Right ventricle myocardium inferior (tissue), 1 donor: ENCODE results near the gene COX7A1. TPM values are rescaled to one million over a fixed set of nuclear protein-coding genes. Genes with fewer than 3 reads are reported as not detected.
"Not testable (repeated sequence)": the region's sequence is repeated elsewhere in the genome, so short reads cannot be mapped to it uniquely, and the experiment has no call there.

Experiments used
- ATAC-seq: fragments of 200-7000 bp; cut with Tn5 transposase; one replicate; pipeline ENCODE4 v1.9.1; 2020; ENCODE audit warnings: mild to moderate bottlenecking, moderate library complexity
- DNase-seq: peaks from one replicate; pipeline ENCODE4 v3.0.0; 2021; ENCODE audit errors: missing footprints
- intact Hi-C: fragments of 100-400 bp; cut with DNase I; formaldehyde crosslinking; loops from one replicate; pipeline ENCODE4 v1.11.0; 2022
- long read RNA-seq: library from polyadenylated mRNA; unstranded; transcript quantifications from one replicate; pipeline ENCODE4 v2.0.0, GENCODE V29; 2021
- total RNA-seq: library from RNA; stranded (reverse); fragmentation: NEBNext Ultra II Directional; extraction: Animal tissue kit (Norgen Biotek cat#: 25700); gene quantifications from one replicate; pipeline ENCODE4 v1.2.1, GENCODE V29; 2021
- donor health status: DM: no; HTN: yes; CAD: no; lungs with severe emphysema.

COX7A1 gene
- total RNA-seq, result 3,337 TPM
- long read RNA-seq, transcript COX7A1-203 (3 exons, 464 nt), result minor isoform, 39 of 1,429 reads
- long read RNA-seq, transcript COX7A1-201 (4 exons, 762 nt), result major isoform, 1,163 of 1,429 reads
- long read RNA-seq, transcript COX7A1-204 (4 exons, 211 nt), result minor isoform, 15 of 1,429 reads
- long read RNA-seq, partial matches to known transcripts, result 201 of 1,429 reads
- long read RNA-seq, other reads (novel, unspliced or antisense), result 11 of 1,429 reads

DNA sequence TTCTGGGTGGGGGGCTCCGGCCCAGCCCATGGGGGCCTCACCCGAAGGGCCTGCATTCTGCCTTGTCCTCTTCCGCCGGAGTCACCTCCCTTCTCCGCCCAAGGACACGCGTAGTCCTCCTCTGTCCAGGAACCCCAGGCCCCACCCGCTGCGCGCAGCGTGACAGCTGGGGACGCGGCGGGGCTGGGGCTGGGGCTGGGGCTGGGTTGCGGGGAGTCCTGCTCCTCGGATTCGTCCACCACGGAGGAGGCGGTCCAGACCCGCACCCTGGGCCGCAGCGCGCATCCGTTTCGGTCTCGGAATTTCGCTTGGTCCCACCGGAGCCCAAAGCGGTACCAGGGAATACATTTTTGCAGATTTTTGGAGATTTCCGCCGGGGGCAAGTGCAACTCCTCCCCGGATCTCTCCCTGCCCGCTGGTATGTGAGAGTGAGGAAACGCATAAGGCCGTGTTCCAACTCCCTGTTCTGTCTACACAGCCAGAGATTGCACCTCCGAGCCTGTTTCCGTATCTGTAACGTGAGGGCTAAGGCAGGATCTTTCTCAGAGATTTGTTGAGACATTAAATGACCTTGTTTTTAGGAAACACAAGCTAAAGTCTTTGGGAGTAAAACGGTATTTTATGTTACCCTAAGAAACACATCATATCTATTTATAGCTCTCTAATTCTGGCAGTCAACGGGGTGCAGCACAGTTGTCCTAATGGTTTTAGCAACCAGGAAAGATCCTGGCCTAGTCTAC lies at the start of gene COX7A1:
Gene COX7A1 (minus strand): TSS at position 96 of the 740 bp plus-strand sequence. CDS start 40 bp downstream, at position 56.
- DNase-seq (peak; percentile 87), ATAC-seq (peak; percentile 91)
- intact Hi-C loops, result loop anchor here (1.0 kb wide), 3 partner anchors 12 to 24 kb away; partner anchors contain the start of gene CAPNS1

DNA sequence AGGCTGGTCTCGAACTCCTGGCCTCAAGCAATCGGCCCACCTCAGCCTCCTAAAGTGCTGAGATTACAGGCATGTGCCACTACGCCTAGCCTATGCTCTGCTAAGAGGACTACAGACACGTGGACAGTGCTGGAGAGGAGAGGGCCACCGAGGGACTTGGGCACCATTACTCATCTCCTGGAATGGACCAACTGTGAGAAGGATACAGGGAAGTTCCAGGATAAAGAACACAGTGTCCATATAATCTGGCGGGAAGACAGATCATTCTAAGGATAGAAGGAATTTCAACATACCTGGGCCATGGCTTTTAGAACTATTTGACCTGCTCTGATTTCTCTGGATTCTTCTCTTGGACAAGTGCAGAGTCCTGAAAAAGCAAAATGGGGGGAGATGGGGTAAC lies 49.4 kb upstream of the COX7A1 start:
- no peak for DNase-seq
- intact Hi-C loops, result no loop called here
- no peak for ATAC-seq

DNA sequence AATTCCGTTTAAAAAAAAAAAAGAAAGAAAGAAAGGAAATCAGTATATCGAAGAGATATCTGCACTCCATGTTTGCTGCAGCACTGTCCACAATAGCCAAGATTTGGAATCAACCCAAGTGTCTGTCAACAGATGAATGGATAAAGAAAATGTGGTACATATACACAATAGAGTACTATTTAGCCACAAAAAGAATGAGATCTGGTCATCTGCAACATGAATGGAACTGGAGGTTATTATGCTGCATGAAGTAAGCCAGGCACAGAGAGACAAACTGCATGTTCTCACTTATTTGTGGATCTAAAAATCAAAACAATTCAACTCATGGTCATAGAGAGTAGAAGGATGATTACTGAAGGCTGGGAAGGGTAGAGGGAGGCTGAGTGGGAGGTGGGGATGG lies 45.9 kb upstream of the COX7A1 start:
- DNase-seq (no peak), ATAC-seq (no peak)
- intact Hi-C loops, result no loop called here

DNA sequence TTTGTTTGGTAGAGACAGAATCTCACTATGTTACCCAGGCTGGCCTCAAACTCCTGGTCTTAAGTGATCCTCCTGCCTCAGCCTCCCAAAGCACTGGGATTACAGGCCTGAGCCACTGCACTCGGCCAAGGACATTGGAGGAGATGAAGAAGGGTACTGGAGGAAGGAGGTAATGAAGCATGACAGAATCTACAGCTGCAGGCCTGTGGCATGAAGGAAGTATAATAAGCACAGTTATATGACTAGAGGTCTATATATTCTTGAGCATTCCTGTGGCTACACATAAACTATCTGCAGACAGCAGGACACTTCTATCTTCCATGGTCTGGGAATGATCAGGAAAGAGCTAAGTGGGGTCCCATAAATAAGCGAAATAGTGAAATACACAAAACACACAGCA lies 44.0 kb upstream of the COX7A1 start:
- DNase-seq, result no peak
- intact Hi-C loops, result no loop called here
- ATAC-seq, result no peak

DNA sequence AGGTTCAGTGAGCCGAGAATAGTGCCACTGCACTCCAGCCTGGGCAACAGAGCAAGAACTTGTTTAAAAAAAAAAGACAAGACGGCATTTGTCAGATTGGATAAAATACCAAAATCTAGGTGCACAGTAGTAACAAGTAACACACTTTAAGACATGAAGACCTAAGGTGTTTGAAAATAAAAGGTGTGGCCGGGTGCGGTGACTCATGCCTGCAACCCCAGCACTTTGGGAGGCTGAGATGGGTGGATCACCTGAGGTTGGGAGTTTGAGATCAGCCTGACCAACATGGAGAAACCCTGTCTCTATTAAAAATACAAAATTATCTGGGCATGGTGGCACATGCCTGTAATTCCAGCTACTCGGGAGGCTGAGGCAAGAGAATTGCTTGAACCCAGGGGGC lies 34.5 kb upstream of the COX7A1 start:
- intact Hi-C loops, result loop anchor here (10.0 kb wide), 1 partner anchor 298 kb away; the partner anchor contains the start of gene ZNF566
- ATAC-seq, DNase-seq: not testable (repeated sequence)

DNA sequence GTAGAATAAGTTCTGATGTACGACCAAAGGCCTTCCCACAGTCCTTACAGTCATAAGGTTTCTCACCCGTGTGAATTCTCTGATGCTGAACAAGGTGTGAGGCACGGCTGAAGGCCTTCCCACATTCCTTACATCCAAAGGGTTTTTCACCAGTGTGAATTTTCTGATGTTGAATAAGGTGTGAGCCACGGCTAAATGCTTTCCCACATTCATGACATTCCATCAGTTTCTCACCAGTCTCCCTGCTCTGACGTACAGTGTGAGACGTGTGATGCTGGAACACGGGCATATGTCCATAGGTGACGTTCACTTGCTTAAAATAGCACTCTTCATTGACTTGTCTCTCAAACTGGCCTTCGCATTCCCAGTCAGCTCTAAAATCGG lies 31.0 kb upstream of the COX7A1 start:
- intact Hi-C loops, result loop anchor here (10.0 kb wide), 1 partner anchor 302 kb away; the partner anchor contains the start of gene ZNF566
- ATAC-seq (peak; percentile 88), DNase-seq (no peak)

DNA sequence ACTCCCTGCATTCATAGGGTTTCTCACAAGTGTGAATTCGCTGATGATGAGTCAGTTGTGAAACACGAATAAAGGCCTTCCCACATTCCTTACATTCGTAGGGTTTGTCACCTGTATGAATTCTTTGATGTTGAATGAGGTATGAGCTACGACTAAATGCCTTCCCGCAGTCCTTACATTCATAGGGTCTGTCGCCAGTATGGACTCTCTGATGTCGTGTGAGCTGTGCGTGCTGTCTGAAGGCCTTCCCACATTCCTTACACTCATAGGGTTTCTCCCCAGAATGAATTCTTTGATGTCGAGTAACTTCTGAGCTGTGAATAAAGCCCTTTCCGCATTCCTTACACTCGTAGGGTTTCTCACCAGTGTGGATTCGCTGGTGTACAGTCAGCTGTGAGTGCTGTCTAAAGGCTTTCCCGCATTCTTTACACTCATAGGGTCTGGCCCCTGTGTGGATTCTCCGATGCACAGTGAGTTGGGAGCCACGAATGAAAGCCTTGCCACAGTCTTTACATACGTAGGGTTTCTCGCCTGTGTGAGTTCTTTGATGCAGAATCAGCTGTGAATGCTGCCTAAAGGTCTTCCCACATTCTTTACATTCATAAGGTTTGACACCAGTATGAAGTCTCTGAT lies 30.5 kb upstream of the COX7A1 start:
- intact Hi-C loops, result loop anchor here (10.0 kb wide), 1 partner anchor 302 kb away; the partner anchor contains the start of gene ZNF566
- peak; percentile 27 for ATAC-seq
- no peak for DNase-seq

DNA sequence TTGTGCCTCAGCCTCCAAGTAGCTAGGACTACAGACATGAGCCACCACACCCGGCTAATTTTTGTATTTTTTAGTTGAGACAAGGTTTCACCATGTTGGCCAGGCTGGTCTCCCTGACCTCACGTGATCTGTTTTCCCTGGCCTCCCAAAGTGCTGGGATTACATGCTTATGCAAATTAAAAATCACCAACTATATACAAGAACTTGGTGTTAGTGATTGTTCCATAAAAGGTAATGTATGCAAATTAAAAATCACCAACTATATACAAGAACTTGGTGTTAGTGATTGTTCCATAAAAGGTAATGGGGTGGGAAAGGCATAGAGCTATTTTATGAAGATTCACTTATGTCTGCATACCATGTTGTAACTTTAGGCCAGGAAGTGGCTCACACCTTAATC lies 26.8 kb upstream of the COX7A1 start:
- intact Hi-C loops, result loop anchor here (10.0 kb wide), 1 partner anchor 184 kb away; the partner anchor contains the start of gene SDHAF1
- DNase-seq, ATAC-seq: not testable (repeated sequence)

DNA sequence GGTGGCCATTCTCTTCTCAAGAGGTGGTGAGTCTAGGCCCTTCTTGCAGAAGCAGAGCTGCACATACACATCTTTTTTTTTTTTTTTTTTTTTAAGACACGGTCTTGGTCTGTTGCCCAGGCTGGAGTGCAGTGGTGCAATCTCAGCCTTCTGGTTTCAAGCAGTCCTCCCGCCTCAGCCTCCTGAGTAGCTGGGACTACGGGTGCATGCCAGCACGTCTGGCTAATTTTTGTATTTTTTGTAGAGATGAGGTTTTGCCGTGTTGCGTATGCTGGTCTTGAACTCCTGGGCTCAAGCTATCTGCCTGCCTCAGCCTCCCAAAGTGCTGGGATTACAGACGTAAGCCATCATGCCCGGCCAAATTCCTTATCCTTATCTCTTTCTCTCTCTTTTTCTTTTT lies 21.6 kb upstream of the COX7A1 start:
- DNase-seq, ATAC-seq: not testable (repeated sequence)
- intact Hi-C loops, result loop anchor here (10.0 kb wide), 1 partner anchor 179 kb away; the partner anchor contains the start of gene SDHAF1

DNA sequence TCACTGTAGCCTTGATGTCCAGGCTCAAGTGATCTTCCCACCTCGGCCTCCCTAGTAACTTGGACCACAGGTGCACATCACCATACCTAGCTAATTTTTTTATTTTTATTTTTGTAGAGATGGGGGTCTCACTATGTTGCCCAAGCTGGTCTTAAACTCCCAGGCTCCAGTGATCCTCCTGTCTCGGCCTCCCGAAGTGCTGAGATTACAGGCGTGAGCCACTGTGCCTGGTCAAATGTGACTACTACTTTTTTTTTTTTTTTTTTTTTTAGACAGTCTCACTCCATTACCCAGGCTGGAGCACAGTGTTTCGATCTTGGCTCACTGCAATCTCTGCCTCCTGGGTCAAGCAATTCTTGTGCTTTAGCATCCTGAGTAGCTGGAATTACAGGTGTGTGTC lies 20.6 kb upstream of the COX7A1 start:
- intact Hi-C loops, result loop anchor here (10.0 kb wide), 1 partner anchor 178 kb away; the partner anchor contains the start of gene SDHAF1
- ATAC-seq, result no peak
- no peak for DNase-seq

DNA sequence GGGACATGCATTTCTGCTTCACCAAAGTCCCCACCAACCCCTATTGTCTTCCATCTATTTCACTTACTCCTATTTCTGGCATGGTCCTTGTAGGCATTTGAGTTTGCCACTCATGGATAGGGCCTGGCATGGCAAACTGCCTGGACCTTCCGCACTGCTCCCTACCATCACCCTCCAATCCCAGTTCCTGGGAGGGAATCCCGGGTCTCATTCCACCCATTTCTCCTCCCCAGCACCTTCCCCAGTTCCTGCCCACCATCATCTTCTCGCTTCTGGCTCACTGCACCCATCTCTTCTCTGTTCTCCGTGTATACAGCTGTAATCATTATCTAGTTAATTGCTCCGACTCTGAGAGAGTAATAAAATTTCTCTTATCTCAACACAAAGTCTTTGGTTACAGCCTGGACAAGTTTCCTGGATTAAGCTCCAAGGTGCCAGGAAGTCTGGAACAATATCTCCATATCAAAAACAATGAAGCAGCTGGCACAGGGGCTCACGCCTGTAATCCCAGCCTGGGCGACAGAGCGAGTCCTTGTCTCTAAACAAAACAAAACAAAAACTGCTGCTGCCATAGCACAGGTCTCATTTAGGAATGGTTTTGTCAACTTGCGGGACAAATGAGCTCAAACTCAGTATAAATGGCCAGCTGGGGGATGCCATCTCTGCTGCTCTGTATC lies 17.0 kb upstream of the COX7A1 start:
- intact Hi-C loops, result loop anchor here (1.0 kb wide), 1 partner anchor 16 kb away; no protein-coding TSS in a partner anchor
- no peak for DNase-seq
- ATAC-seq, result peak; percentile 39

DNA sequence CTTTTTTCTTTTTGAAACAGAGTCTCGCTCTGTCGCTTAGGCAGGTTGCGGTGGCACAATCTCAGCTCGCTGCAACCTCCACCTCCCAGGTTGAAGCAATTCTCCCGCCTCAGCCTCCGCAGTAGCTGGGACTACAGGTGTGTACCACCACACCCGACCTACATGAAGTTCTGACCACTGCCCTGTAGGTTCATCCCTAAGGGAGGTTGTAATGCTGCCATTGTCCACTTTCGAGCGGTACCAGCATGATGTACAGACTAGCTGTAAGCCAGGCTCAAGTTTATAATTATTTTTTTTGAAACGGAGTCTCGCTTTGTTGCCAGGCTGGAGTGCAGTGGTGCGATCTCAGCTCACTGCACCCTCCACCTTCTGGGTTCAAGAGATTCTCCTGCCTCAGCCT lies 11.6 kb upstream of the COX7A1 start:
- intact Hi-C loops, result no loop called here
- DNase-seq (no peak), ATAC-seq (no peak)

DNA sequence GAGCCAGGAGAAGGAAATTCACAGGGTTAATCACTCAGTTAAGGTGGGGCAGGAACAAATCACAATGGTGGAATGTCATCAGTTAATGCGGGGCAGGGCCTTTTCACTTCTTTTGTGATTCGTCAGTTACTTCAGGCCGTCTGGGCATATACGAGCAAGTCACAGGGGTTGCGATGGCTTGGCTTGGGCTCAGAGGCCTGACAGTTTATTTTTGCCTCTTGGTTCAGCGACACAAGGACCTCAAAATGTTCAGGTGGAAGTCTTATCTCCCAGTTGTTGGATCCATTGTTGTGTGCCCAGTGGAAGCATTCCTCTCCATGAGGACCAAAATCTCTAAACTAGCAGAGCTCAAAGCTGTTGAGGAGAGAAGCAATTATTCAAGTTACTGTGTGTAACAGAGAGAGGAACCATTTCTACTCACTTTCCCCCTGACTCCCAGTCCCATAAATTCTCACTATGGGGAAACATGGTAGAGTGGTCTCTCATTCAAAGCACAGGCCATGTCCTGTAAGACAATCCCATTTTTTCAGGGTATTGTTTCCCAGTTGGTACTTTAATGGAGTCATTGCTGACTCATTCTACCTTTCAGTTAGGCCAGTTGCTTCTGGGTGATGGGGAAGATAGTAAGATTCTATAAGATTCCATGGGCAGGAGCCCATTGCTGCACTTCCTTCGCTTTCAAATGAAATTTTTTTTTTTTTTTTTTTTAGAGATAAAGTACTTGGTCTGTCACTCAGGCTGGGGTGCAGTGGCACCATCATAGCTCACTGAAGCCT lies 8.8 kb upstream of the COX7A1 start:
- intact Hi-C loops, result no loop called here
- no peak for DNase-seq
- ATAC-seq, result no peak

DNA sequence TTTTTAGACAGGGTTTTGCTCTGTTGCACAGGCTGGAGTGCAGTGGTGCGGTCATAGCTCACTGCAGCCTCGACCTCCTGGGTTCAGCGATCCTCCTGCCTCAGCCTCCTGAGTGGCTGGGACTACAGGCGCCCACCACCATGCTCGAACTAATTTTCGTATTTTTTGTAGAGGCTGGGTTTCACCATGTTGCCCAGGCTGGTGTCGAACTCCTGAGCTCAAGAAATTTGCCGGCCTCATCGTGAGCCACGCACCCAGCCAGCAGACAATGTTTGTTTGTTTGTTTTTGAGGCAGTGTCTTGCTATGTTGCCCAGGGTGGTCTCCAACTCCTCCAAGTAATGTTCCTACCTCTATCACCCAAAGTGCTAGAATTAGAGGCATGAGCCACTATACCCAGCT lies 879 bp upstream of the COX7A1 start:
- intact Hi-C loops, result loop anchor here (1.0 kb wide), 1 partner anchor 16 kb away; no protein-coding TSS in a partner anchor
- ATAC-seq (no peak), DNase-seq (no peak)

DNA sequence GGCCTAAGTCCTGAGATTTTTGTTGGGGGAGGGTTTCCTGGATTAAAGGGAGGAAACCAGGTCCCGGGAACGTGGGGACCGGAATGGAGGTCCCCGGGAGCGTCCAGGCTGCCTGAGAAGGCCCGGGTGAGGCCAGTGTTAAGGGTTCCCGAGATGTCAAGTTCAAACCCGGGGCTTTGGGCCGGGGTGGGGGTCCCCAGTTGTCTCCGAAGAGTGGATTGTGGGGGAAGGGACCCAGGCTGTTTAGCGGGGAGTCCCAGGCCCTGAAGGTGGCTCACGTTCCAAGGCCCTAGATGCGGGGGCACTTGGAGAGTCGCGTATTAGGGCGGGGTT lies 262 bp downstream of the COX7A1 start:
- ATAC-seq (no peak), DNase-seq (no peak)
- intact Hi-C loops, result loop anchor here (1.0 kb wide), 2 partner anchors 12 to 24 kb away; partner anchors contain the start of gene CAPNS1

DNA sequence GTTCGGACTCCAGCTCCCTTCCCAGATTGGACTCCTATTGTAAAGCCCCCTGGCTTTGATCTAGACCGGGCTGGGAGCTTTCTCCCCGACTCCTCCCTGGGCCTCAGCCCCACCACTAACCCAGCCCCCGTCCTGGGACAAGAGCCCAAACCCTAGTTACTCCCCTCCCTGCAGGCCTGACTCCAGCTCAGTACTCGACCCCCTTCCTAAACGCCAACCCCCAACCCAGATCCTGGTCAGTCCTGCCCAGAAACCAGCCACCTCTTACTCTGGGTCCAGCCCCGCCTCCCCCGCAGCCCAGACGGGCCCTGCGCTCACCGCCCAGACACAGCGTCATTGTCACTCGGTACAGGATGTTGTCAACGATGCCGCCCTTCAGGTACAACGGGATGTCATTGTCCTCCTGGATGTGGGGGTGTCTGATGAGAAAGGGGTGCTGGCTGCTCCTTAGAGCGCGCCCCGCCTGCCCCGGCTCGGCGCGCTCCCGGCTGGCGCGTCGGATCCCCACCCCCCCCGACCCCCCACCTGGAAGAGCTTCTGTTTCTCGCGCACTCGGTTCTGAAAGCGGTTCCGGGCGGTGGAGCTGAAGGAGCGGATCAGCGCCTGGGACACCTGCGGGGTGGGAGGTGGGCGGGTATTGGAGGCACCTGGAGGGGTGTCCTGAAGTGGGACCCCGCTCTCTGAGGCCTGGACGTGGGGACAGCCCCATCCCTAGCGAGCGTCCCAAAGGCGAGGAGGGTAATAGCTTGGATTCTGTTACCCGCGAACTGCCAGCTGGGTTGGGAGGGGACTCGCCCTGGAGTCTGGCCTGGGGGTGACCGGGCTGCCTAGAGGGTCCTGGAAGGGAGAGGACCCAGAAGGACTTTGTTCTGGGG lies 866 bp downstream of the COX7A1 start:
- intact Hi-C loops, result loop anchor here (1.0 kb wide), 2 partner anchors 11 to 23 kb away; partner anchors contain the start of gene CAPNS1

DNA sequence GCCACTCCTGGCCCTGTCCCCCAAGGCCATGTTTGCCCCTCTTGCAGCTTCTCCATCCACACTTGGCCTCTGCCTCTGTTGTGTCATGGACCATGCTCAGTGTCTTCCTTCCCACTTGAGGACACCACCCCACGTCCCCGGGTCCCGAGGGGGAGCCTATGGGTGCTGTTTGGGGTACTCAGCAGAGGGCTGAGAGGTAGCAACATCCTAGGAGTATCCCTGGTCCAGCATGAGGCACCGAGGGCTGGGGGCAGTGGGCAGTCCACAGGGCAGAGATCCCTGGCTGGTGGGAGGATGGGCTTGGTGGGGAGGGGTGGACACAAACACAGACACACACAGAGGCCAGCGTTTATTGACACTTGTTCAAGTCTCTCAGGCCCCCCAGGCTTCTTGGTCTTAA lies 1.7 kb downstream of the COX7A1 start:
- intact Hi-C loops, result no loop called here
- no peak for DNase-seq
- ATAC-seq, result no peak

More for the DNA sequence above, 866 bp downstream of the COX7A1 start:
- ATAC-seq (peak; percentile 70), DNase-seq (no peak)
